HG03045 (cell line): ENCODE data around the gene SLC6A15.

Experiments used
- ATAC-seq: cut with Tn5 transposase; IDR thresholded peaks from one replicate; pipeline ENCODE4 v1.9.1; 2021; ENCODE audit warnings: mild to moderate bottlenecking, moderate library complexity; ENCODE audit not compliant: unreplicated experiment

SLC6A15 gene

DNA sequence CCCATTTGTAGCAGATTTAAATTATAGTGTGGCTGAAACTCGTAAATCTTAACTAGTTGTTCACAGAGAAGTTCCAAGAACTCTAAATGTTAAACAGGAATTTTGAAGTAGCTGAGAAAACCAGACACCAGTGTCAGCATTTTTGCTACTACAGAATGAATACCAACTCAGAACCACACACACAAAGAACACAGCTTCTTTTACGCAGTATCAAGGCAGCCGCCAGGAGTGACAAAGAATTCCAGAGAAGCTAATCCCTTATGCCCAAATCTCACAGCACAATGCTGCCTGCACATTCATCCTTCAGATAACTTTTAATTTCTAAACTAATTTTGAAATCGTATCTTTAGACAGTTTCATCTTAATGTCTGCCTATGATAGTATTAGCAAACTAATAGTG, 37.4 kb downstream of the SLC6A15 start:
- no peak for ATAC-seq

DNA sequence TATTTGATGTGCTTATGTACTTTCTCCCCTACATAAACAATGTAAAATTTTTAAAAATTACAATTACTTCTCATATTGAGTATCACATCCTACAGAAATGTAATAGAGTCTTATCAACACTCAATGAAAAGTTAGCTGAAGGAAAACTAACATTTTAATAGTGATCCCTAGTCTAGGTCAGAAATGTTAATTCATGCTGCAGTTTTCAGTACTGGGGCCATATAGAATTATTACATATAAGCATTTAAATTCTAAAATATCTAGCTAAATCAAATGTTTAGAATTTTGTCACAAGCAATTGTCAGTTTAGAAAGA, 37.8 kb downstream of the SLC6A15 start:
- no peak for ATAC-seq

DNA sequence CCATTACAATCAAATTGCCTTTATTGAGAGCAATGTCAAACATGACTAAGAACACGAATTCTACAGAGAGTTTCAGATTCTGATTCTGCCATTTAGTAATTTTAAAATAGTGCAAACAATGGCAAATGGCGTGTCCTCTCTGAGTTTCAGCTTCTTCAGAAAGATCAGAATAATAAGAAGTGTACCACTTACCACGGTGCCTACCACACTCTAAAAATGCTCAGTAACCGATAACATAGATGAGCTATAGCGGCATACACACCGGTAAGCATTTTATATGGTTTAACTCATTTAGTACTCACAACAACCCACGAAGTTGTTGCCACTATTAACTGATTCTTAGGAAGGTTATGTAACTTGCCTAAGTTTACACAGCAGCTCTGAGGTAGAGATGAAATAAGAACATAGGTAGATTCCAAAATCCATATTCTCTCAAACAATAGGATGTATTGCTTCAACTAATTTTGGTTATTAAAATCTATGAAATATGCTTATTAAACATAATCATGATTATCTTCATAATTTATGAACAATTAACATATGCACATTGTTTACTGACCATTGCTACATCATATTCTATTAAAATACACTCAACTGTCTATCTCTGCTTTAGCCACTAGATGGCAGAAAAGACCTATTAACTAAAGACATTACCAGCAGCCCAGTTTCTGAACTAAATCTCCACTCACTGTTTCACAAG, 38.3 kb downstream of the SLC6A15 start:
- ATAC-seq, result peak; percentile 88

DNA sequence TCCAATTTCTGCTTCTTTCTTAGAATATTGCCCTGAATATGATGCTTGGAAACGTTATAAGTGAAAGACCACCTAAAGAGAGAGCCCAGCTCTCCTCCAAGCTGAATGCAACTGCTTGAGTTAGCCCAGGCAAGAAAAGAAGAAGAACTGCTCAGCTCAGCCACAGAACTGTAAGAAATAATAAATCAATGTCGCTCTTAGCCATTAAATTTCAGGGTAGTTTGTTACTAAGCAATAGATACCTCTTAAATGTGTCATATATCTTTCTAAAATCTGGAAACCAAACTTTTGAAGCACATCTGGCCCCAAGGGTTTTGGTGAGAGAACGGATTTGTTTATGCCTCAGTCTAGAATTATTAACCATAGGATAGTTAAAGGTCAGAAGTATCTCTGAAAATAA, 50.4 kb downstream of the SLC6A15 start:
- ATAC-seq, result no peak

DNA sequence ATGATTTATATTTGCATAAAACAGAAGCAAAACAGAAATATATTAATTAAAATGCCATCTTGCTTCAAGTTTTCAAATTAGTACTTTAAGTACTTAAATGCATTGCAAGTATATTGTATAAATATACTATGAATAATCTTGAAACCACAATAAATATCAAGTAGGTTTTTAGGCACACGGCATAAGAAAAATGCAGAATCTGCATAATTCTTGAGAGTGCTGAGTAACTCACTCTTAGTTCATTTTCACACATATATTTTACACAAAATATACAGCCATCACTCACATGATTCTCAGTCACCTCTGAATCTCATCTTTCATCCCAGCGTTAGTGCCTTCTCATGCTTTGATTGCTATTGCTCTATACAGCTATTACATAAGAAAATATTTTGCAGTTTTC, 51.9 kb downstream of the SLC6A15 start:
- no peak for ATAC-seq

DNA sequence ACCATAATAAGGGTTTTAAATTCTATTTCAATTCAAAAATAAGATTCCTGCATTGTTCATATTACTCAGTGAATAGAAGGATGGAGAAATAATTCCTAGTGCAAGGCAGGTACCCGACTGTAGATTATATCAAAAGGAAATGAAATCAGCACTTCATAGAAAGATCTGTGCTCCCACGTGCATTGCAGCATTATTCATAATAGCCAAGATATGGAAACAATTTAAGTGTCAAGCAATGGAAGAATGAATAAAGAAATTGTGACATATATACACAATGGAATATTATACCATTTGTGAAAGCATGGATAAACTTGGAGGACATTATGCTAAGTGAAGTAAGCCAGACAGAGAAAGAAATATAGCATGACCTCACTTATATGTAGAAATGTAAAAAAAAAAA, 53.8 kb downstream of the SLC6A15 start:
- ATAC-seq, result no peak

DNA sequence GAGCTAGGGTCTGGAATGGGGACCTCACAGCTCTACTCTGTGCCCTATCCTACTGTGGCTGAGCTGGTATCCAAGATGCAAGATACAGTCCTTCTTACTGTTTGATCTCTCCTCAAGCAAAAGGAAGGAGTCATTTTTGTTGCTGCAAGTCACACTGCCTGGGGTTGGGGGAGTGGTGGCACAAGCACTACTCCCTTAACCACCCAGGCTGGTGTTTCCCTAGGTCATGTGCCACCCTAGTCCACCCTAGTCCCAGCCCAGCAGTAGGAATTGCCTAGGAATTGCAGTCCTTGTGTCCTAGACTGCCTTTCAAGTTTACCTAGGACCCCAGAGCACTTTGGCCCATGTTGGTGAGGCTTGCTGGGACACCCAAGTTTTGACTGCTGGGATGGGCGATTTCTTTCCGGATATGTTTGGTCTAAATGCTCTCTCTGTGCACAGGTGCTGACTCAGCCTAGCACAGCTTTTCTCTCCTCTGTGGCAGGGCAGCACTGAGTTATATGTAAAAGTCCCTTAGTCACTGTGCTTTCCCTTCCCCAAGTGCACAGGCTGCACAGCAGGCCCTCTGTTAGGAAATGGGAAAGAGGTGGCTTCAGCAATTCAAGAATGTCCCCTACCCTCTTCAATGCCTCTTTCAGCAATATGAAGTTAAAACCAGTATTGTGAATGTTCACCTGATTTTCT, 54.9 kb downstream of the SLC6A15 start:
- ATAC-seq, result no peak

DNA sequence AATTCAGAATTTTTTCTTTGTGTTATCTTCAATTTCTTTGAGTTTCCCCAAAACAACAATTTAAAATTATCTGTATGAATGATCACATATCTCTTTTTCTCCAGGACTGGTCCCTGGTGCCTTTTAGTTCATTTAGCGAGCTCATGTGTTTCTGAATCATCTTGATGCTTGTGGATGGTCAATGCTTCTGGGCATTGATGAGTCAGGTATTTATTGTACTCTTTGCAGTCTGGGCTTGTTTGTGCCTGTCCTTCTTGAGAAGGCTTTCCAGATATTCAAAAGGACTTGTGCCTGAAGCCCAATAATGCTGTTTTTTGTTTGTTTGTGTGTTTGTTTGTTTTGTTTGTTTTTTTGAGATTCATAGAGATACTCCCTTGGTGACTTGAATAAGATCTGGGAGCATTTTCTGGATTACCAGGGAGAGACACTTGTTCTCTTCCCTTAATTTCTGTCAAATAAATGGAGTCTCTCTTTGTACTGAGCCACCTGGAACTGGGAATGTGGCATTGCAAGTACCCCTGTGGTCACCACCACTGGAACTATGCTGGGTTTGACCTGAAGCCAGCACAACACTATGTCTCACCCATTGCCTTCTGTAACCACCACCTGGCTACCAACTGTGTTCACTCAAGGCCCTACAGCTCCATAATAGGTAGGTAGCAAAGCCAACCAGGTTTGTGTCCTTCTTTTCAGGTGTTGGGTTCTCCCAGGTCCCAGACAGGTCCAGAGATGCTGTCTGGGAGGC, 56.3 kb downstream of the SLC6A15 start:
- no peak for ATAC-seq

DNA sequence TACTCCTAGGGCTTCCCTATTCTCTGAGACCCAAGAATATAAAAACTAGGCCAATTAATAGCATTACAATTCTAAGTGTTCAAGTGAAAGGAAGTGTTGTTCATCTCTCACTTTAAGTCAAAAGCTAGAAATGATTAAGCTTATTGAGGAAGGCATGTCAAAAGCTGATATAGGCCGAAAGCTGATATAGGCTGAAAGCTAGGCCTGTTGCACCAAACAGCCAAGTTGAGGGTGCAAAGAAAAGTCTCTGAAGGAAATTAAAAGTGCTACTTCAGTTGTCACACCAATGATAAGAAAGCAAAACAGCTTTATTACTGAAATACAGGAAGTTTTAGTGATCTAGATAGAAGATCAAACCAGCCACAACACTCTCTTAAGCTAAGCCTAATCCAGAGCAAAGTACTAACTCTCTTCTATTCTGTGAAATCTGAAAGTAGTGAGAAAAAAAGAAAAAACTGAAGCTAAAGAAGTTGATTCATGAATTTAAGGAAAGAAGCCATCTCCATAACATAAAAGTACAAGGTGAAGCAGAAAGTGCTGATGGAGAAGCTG, 68.9 kb downstream of the SLC6A15 start:
- ATAC-seq, result no peak

DNA sequence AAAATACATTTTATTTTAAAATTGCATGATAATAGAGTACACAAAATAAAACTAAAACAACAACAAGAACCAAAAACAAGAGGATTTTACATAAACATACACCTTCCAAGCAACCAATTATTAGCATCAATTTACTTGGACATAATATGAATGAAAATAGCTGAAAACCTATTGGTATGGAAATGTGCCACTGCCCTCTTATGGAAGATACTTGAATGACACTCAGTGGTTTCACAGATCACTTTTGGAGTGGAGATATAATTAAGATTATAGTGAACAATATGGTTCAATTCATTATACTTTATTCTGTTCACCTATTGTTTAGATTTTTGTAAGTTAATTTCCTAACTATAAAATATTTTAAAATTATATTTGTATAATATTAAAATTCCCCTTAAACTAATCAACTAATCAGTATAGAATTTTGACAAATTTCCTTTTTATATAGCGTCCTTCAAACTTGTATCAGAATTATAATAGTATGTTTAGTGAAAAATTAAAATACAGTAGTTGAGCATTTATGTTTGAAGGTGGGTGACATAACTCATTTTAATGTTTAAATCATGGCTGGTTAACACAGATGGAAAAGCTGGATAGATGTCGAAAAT, 70.1 kb downstream of the SLC6A15 start:
- ATAC-seq, result no peak

DNA sequence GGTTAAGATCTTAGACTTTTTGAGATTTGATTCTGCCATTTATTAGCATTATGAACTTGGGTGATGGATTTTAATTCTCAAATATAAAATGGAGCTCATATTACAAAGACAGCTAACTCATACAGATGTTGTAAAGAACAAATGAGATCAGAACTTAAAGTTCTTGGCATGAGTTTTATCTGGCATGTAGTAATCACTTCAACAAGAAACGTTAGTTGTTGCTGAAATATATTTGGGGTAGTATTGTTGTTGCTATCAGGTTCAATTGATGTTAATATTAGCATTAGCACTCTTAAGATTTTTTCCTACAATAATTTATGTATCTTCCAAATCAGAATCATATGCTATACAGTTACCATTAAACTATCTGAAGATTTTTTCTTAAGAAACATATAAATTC, 71.0 kb downstream of the SLC6A15 start:
- ATAC-seq, result no peak

DNA sequence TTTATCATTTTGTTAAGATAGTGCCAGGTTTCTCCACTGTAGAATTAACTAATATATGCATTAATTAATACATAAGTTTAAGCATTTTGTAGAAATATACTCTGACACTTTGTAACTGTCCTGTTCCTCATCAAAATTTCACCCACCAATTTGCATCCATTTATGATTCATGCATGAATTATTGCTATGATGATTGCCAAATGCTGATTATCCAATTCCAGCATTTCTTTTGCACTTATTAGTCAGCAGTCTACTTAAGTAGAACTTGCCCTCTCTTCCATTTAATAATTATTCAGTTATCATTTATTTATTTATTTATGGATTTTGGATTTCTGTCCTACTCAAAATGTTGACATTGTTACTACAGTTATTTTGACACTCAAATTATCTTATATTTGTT, 72.2 kb downstream of the SLC6A15 start:
- no peak for ATAC-seq

DNA sequence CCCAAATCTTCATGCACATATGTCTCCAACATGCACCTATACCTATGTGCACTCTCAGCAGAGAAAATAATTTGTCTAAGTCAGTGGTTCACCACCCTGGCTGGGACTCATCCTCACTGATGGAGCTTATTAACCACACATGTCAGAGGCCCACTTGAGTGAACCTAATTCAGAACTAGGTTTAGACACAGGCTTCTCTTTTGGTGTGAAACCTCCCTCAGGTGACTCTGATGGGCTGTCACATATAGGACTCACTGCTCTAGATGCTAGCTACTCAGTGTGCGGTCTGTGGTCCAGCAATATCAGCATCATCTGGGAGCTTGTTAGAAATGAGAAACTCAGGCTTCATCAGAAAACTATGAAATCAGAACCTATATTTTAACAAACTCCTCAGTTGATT, 85.7 kb downstream of the SLC6A15 start:
- ATAC-seq, result no peak

DNA sequence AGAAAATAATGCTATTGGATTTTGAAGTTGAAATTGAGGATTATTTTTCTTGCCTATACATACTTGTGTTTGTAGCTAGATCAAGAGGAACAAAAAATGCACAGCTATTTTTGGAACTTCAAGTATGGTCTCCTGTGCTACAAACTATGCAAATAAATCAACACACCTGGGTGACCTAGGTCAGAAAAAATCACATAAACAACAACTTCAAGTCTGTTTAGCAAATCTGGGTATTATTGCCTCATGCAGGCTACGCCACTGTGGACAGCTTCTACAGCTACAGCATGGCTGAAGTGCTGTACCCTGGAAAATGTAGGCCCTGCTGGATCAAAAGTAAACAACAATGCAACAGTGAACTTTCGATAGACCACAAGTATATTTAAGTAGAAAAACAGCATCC, 87.5 kb downstream of the SLC6A15 start:
- ATAC-seq, result peak; percentile 73

DNA sequence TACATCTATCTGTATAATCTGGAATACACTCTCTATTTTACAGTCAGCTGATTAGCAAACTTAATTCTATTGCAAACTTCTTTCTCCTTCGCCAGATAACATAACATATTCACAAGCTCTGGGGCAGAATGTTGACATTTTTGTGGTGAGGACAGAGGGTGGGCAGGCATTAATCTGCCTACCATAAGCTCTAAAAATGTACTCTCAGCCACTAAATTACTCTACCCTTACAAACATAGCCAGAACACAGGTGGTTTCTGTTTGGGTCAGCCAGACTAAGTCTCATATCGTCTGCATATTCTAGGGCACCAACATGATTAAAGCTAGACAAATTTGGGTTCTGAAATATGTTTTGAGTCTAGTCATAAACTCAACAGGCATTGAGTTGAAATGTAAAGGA, 90.1 kb downstream of the SLC6A15 start:
- ATAC-seq, result no peak

DNA sequence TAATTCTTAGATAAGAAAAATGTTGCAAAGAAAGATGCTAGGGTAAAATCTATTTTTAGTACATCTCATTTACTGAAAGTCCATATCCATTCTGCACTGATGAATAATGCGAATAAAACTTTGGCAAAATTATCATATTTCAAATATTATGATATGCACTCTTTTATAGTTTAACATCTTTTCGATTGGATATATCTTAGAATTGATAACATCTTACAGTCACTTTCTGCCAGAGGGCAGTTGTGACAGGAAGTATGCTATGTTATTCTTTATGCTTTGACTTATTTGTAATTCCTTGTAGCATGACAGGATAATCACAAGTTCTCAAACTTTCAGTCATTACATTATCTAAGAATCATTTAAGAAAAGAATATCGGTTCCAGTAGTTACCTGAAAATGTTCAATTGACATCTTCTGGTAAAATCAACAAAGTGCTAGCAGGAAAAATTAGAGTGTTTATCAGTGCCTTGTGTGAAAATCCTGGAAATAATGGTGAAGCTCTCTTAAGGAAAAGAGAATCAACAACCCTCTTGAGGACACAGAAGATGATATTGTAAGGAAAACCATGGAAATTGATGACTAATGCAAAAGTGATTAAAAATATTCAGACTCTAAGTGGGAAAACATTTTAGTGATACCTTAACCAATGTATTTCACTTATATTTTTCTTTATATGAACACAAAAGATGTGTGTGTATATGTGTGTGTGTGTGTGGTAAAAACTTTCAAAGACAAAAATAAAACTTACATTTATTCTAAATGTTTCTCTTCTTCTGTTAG, 95.5 kb downstream of the SLC6A15 start:
- ATAC-seq, result no peak

DNA sequence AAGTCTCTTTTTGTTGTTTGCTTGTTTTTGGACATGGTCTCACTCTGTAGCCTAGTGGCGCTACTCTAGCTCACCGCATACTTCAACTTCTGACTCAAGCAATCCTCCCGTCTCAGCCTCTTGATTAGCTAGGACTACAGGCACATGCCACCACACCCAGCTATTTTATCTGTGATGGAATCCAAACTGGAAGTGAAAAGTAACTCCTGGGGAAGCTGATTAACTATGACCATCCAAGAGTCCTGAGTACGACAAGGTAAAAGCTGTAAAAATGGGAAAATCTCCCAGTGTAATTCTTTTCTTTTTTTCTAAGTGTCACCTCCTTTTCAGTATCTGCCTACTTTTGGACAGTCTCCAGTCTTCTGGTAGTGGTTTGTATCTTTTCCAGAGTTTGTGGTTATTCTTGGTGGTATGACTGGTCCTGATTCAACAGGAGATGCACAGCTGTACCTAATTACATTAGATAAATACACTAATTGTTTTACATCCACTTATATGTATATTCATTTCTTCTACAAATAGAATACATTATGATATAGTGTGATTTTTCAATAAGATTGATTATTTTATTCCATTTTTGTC, 97.8 kb downstream of the SLC6A15 start:
- ATAC-seq, result no peak

DNA sequence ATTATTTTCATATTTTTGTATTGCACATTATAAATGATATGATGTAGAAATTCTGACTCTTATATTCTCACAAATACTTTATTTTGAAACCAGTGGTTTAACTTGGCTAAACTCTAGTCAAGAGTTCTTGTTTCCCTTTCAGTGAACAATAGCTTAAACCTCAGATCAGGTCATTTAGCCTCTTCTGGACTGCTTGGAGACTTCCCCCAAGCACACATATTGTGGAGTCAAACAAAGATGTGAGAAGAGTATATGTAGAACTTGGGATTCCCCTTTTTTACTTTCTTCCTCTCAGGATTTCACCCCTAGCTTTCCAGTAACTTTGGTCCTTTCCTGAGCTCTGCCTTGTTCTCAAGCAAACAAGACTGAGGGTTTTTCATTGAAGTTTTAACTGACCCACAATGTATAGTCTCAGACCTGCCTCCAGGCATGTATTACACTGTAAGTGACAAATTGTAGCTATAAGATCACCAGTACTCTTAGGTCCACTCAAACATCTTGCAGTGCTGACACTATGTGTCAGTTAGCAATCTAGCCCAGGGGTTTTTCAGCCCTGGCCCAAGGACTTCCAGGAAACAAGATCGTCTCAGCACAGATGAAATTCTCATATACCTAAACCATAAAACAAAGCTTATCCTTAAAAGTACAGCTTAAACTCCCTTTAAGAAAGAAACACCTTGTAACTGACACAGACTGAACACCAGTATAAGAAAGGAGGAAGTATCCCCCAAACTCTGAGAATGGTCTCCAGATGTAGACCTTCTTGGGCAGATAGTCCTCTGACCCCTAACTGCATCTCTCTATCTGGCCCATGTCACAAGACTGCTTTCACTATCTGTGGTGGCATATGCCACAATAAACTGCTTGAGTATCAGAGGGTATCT, 98.6 kb downstream of the SLC6A15 start:
- no peak for ATAC-seq

DNA sequence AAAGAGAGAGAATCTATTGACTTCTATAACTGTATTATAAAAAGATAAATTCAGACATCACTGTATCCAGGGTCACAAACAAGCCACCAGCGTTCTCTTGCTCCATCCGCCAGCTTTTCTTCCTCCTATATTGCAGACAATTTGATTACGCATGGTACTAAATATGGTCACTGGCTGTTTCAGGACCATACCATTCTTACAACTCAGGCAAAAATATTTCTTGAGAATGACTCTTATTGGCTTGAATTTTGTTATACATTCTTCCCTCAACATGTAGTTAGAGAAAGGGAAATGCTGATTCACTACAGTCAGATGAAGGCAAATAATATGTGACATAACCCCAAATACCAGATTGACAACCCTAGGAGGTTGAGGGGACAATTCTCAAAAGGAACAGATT, 101.3 kb downstream of the SLC6A15 start:
- ATAC-seq, result no peak
